Measurements from ENCODE around the gene MAN2B2.

- TF ChIP-seq OSR1 (CRISPR knock-in tag; IDR thresholded peaks at IDR 0.05) (no peak), CREB5 (CRISPR knock-in tag; IDR thresholded peaks at IDR 0.05; ENCODE audit: low read depth) (no peak), TOX (CRISPR knock-in tag; IDR thresholded peaks at IDR 0.05; ENCODE audit: borderline replicate concordance) (no peak), GLIS3 (CRISPR knock-in tag; IDR thresholded peaks at IDR 0.05) (no peak), ZFP3 (CRISPR knock-in tag; IDR thresholded peaks at IDR 0.05) (no peak)
These were observed 80.9 kb downstream of the MAN2B2 start for GRCh38 chr4:6655924-6656323.

Data from SK-N-SH treated with all-trans-retinoic acid at 6 μM for 48 hours (cell line).